Inferior parietal cortex (tissue), 1 donor: ENCODE results near the gene GPR25.

Experiments
- DNase-seq: peaks from one replicate; pipeline ENCODE4 v3.0.0-alpha.2; 2016; ENCODE audit errors: extremely low spot score

GPR25 gene

DNA sequence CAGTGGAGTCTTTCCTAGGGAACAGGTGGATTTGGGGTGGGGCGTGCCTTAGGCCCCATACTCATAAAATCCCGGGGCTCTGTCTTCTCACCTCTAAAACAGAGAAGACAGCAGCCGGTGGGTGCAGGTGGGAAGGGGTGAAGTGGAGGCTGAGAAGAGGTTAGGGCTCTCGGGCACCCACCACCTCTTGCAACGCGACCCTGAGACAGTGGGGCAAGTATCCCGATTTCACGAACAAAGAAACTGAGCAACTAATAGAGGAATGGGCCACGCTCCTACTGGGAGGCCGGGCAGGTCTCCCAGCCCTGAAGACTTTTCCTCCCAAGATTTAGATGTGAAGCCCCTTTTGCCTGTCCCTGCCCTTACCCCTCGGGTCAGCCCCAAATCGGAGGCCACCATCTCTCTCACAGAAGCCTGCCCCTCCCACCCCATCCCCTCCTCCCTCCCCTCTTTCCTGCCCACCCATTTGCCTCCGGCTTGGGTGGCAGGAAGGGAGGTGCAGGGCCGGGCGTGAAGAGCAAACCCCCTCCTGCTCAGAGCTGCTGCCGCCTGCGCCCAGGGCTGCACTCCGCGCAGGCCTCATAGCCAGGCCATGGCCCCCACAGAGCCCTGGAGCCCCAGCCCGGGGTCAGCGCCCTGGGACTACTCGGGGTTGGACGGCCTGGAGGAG is at the start of gene GPR25:
Gene GPR25, plus strand, starts transcription at position 536 of the 670 bp plus-strand sequence. Its CDS starts 57 bp downstream, at position 593.
- no peak for DNase-seq

- no peak for DNase-seq
Measured at GRCh38 chr1:200831091-200831490, 41.7 kb upstream of the GPR25 start.

DNA sequence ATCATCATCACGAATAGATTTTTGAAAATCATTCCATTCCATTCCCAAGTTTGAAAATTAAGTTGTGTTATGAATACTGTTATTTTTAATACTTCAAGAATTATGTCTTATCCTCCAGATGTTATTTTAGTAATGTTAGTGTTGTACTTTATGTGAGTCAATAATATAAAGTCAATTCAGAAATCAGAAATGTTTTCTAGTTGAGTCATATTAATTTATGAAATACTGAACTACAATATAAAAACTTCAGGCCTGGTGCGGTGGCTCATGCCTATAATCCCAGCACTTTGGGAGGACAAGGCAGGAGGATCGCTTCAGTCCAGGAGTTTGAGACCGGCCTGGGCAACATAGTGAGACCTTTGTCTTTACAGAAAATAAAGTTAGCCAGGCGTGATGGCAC is 38.4 kb upstream of the GPR25 start:
- no peak for DNase-seq

- DNase-seq, result no peak
Measured at GRCh38 chr1:200836213-200836612, 36.6 kb upstream of the GPR25 start.

- DNase-seq, result no peak
Measured at GRCh38 chr1:200837931-200838571, 34.7 kb upstream of the GPR25 start.

DNA sequence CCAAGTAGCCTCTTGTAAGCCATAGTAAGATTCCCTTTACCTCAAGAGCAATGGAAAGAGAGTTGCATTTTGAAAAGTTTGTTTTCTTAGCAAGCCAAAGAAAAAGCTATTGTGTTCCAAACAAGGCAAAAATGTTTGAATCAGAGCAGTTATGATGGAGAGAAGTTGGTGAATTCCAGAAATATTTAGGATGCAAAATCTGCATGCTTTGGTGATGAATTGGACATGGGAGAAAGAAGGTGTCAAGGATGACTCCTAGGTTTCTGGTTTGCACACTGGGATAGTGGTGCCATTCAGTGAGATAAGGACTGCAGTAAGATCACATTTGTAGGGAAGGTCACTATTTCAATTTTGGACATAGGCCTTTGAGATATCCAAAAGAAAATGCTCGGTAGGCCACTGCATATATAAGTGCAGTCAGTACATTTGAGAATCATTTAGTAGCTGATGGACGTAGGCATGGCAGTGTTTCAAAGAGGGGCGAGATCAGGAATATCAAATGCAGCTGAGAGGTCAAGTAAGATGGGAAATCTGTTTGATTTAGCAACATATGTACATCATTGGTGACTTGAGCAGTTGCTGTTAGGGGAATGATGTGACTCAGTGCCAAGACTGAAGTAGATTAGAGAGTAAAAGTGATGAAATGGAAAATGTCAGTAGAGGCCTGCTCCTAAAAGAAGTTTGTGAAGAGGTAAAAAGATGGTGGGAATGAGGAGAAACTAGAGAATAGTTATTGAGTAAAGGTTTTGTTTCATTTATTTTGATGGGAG is 33.9 kb upstream of the GPR25 start:
- no peak for DNase-seq

DNA sequence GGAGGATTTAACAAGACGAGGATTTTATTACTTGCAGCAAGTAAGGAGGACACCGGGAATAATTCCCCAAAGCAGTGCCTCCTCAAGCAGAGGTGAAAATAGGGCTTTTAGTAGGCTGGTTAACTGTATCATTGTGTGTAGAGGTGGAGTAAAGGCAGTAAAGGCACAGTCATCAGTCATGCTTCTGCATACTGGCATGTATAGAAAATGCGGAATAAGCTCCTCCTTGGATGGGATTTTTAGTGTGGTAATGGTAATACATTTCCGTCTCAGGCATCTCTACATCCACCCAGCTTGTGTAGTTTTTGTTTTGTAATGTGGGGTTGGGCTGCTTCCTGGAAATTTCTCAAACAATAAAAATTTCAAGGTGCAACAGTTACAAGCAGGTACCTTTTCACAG is 27.4 kb upstream of the GPR25 start:
- DNase-seq, result no peak

GRCh38 chr1:200846398-200846797 is 26.4 kb upstream of the GPR25 start:
- no peak for DNase-seq

DNA sequence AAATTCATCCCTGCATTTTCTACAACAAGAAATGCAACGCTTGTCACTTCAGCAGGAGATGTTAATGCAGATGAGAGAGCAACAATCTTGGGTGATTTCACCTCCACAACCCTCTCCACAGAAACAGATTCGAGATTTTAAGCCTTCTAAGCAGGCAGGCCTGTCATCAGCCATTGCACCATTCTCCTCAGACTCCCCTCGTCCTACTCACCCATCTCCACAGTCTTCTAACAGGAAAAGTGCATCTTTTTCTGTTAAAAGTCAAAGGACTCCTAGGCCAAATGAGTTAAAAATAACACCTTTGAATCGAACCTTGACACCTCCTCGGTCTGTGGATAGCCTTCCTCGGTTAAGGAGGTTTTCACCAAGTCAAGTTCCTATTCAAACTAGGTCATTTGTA is 23.4 kb upstream of the GPR25 start:
- DNase-seq, result no peak

DNA sequence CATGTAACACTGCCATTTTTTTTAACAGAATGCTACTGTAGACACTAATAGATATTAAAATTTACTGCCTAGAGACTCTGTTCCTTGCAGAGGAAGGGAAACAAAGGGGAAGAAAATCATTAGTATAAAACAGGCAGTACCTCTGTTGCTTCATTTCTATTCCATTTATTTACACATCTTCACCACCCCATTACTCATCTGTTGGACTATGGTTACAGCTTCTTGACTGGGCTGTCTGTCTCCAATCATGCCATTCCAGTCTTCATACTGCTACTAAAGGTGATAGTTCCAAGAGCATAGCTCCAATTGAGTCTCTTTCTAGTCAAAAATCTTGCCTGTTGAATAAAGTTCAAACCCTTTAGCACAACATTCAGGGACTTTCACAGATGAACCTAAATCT is 22.2 kb upstream of the GPR25 start:
- no peak for DNase-seq

GRCh38 chr1:200856716-200857357 is 15.9 kb upstream of the GPR25 start:
- no peak for DNase-seq

DNA sequence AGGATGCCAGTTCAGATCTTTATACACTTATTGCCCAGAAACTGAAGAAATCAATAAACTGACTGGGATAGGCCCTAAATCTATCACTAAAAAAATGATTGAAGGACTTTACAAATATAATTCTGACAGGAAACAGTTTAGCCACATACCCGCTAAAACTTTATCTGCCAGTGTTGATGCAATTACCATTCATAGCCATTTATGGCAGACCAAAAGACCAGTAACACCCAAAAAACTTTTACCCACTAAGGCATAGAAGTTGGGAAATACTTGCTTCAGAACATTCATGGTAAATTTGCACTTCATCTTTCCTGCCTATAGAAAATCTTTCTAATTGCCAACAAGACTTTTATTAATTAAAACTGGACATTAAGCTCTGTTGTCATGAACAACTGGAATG is 15.0 kb upstream of the GPR25 start:
- DNase-seq, result no peak

DNA sequence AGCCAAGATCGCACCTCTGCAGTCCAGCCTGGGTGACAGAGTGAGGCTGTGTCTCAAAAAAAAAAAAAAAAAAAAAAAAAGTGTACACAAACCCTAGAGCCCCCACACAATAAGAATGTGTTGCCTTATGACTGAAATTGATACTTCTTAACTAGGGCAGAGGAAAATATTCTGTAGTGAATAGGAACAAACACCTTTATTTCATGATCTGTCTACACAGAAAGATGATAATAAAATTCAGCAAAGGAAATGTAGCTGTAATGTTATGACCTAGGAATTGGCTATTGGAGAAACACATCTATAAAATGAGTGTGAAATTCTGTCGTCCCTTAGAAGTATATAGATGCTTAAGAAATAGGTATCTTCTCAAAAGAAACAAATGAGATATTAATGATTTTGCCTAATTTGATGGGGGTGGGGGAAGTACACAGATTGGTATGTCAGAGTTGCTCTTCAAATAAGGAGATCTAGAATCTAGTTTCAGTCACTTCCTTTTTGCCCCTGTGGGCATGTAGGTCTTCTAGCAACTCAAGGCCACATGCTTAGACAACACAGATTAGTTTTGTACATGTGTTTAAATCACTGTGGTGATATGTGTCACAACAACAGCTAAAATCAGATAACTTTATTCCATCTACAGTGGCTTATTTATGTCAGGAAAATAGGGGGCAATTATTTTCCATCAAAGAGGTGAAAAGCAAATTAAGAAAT is 10.7 kb upstream of the GPR25 start:
- DNase-seq, result no peak

- DNase-seq, result no peak
Measured at GRCh38 chr1:200862713-200863415, 9.9 kb upstream of the GPR25 start.

DNA sequence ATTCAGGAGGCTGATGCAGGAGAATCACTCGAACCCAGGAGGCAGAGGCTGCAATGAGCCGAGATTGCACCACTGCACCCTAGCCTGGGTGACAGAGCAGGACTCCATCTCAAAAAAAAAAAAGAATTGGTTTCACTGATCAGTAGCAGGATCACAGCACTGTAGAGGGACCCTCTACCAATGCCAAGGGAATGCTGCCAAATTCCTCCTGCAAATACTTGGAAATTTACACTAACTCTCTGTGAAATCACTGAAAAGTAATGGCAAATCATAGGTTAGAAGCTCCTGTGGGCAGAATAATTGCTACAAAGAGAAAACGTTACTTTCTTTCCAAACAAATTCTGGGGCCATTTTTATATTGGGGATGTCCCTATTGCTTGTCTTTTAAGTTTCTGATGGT is 6.7 kb upstream of the GPR25 start:
- no peak for DNase-seq

- DNase-seq, result no peak
Measured at GRCh38 chr1:200866521-200866920, 6.3 kb upstream of the GPR25 start.

GRCh38 chr1:200867018-200867811 is 5.6 kb upstream of the GPR25 start:
- DNase-seq, result no peak

- no peak for DNase-seq
Measured at GRCh38 chr1:200869376-200869752, 3.4 kb upstream of the GPR25 start.

DNA sequence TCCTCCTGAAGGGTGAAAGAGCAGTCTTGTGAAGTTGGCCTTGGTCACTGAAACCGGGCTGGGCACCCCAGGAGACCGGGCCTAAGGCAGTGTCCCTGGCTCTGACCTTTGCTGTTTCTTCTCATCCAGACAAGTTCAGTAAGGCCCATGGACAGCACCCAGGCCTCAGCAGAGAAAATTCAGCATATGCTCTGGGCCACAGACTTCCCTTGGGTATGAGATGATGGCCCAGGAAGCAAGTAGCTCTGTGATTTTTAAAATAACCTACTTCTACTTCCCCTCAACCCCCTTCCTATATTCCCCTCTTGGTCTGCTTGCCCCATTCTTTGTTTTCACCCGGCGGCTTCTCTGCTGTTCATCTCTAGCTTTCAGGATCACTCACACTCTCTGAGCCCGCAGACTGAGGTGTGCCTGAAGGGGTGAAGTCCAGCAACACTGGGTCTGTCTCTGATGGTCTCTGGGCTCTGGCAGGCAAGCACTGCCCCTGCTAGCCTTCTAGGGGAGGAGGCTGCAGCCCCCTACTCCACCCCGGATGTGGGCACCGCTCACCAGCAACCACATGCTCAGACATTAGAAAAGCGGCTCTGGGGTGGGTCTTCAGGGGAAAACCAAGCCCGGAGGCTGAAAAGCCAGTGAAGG is 2.9 kb upstream of the GPR25 start:
- DNase-seq, result no peak

GRCh38 chr1:200873116-200873670 is 412 bp downstream of the GPR25 start:
- no peak for DNase-seq
